Trophoblast cell (in vitro differentiated cells and primary cell): ENCODE data around the gene SH2B3.
A peak's percentile ranks its signal among the peaks of the same experiment; 100 is the strongest.

Experiments used
- DNase-seq, 2 donors: peaks; one replicate each; pipeline ENCODE4 v3.0.0-alpha.2; 2016
- H2AFZ ChIP-seq: 2 replicates; pipeline ENCODE4 v1.6.1; 2013; ENCODE audit warnings: low read length, moderate library complexity, mild to moderate bottlenecking; ENCODE audit not compliant: insufficient read depth, poor library complexity
- H2AK5ac ChIP-seq: 2 replicates; pipeline ENCODE4 v1.6.1; 2013; ENCODE audit warnings: mild to moderate bottlenecking, low read length
- H2BK120ac ChIP-seq: 2 replicates; pipeline ENCODE4 v1.6.1; 2013; ENCODE audit warnings: low read length, mild to moderate bottlenecking, moderate library complexity; ENCODE audit not compliant: insufficient read depth, poor library complexity
- H2BK12ac ChIP-seq: 2 replicates; pipeline ENCODE4 v1.6.1; 2013; ENCODE audit warnings: mild to moderate bottlenecking, low read length, moderate library complexity
- H2BK5ac ChIP-seq: 2 replicates; pipeline ENCODE4 v1.6.1; 2013; ENCODE audit warnings: low read length, low read depth, moderate library complexity, mild to moderate bottlenecking; ENCODE audit not compliant: poor library complexity
- H3K14ac ChIP-seq: 2 replicates; pipeline ENCODE4 v1.6.1; 2013; ENCODE audit warnings: mild to moderate bottlenecking, low read length
- H3K18ac ChIP-seq: 2 replicates; pipeline ENCODE4 v1.6.1; 2013; ENCODE audit warnings: mild to moderate bottlenecking, low read length
- H3K23ac ChIP-seq: 2 replicates; pipeline ENCODE4 v1.6.1; 2013; ENCODE audit warnings: low read length
- H3K27ac ChIP-seq: 2 replicates; pipeline ENCODE4 v1.5.1; 2013; ENCODE audit warnings: low read depth, mild to moderate bottlenecking, inconsistent platforms, low read length, moderate library complexity
- H3K27me3 ChIP-seq: 2 replicates; pipeline ENCODE4 v1.6.1; 2013; ENCODE audit warnings: inconsistent platforms, mild to moderate bottlenecking, low read length, moderate library complexity; ENCODE audit not compliant: insufficient read depth
- H3K36me3 ChIP-seq, 2 experiments: 1 replicate in 1 of 2; 2 replicates in 1 of 2; pipeline ENCODE4 v1.6.1; 2013; ENCODE audit warnings: low read length in 2 of 2, mild to moderate bottlenecking in 2 of 2, moderate library complexity in 1 of 2; ENCODE audit not compliant: insufficient read depth in 2 of 2, control insufficient read depth in 1 of 2
- H3K4ac ChIP-seq: 2 replicates; pipeline ENCODE4 v1.6.1; 2013; ENCODE audit warnings: low read depth, mild to moderate bottlenecking, low read length, moderate library complexity
- H3K4me1 ChIP-seq, 2 experiments: 1 replicate in 1 of 2; 2 replicates in 1 of 2; pipeline ENCODE4 v1.6.1; 2013; ENCODE audit warnings: low read length in 2 of 2, mild to moderate bottlenecking in 2 of 2, moderate library complexity in 1 of 2; ENCODE audit not compliant: insufficient read depth in 2 of 2, control insufficient read depth in 1 of 2
- H3K4me2 ChIP-seq: 2 replicates; pipeline ENCODE4 v1.6.1; 2013; ENCODE audit warnings: inconsistent platforms, mild to moderate bottlenecking, low read length, moderate library complexity
- H3K4me3 ChIP-seq: 2 replicates; pipeline ENCODE4 v1.5.1; 2013; ENCODE audit warnings: mild to moderate bottlenecking, low read depth, low read length, inconsistent platforms
- H3K79me1 ChIP-seq: one replicate; pipeline ENCODE4 v1.6.1; 2013; ENCODE audit warnings: low read length
- H3K79me2 ChIP-seq: 2 replicates; pipeline ENCODE4 v1.6.1; 2013; ENCODE audit warnings: low read length, mild to moderate bottlenecking; ENCODE audit not compliant: control insufficient read depth, insufficient read depth, poor library complexity
- H3K9ac ChIP-seq: 2 replicates; pipeline ENCODE4 v1.6.1; 2013; ENCODE audit warnings: mild to moderate bottlenecking, low read length
- H3K9me3 ChIP-seq: 2 replicates; pipeline ENCODE4 v1.6.1; 2013; ENCODE audit warnings: low read depth, mild to moderate bottlenecking, control low read depth, inconsistent platforms, low read length; ENCODE audit not compliant: insufficient read depth
- H4K12ac ChIP-seq: 2 replicates; pipeline ENCODE4 v1.6.1; 2013; ENCODE audit warnings: low read depth, mild to moderate bottlenecking, low read length, moderate library complexity
- H4K8ac ChIP-seq: 2 replicates; pipeline ENCODE4 v1.6.1; 2013; ENCODE audit warnings: low read depth, mild to moderate bottlenecking, low read length, moderate library complexity
- H4K91ac ChIP-seq: one replicate; pipeline ENCODE4 v1.6.1; 2013; ENCODE audit warnings: low read depth, mild to moderate bottlenecking, low read length, moderate library complexity
- WGBS: extraction: QIAGEN DNeasy Blood & Tissue Kit; methylation state at CpG from one replicate; pipeline ENCODE4 v1.1.7; 2013; ENCODE audit warnings: missing lambda C conversion rate; ENCODE audit not compliant: insufficient read length, insufficient coverage; ENCODE audit errors: extremely low coverage; 5-methylcytosine and 5-hydroxymethylcytosine counted together

The SH2B3 gene

DNA sequence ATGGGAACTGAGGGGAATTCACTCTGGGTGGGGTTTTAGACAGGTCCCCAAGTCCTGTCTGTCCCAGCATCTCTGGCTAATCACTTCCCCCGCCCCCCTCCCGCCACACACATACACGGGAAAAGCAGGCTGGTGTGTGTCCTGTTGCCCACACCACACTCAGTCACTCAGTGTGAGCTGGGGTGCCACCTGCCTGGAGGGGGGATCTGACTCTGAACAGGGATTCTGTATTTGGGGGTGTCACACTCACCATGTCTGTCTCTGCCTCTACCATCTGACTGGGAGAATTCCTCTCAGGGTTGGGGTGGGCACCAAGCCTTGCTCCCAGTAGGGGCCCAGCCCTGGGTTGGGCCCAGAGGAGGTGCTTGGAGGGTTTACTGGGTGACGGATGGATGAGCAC, 31.1 kb downstream of the SH2B3 start:
- Histone ChIP-seq H2BK5ac (no peak overlapping the region), H3K4ac (no peak overlapping the region), H4K8ac (no peak overlapping the region), H2BK12ac (no peak overlapping the region), H3K79me1 (no peaks in the 10 kb centered on the region), H4K12ac (no peak overlapping the region), H3K27me3 (no peaks in the 10 kb centered on the region), H3K4me3 (no peak overlapping the region), H3K27ac (no peak overlapping the region), H3K23ac (no peak overlapping the region), H3K79me2 (no peaks in the 10 kb centered on the region), H2AFZ (no peak overlapping the region), H3K4me2 (no peak overlapping the region), H3K4me1 (no peaks in the 10 kb centered on the region), H2AK5ac (no peak overlapping the region), H3K18ac (no peak overlapping the region), H4K91ac (no peak overlapping the region), H2BK120ac (no peak overlapping the region), H3K9me3 (peaks cover 3% of the 10 kb centered on the region), H3K14ac (no peak overlapping the region), H3K36me3 (no peaks in the 10 kb centered on the region), H3K9ac (no peak overlapping the region)
- no peak for DNase-seq
- WGBS: no CpG with 5 or more reads among the region's 4 CpGs

DNA sequence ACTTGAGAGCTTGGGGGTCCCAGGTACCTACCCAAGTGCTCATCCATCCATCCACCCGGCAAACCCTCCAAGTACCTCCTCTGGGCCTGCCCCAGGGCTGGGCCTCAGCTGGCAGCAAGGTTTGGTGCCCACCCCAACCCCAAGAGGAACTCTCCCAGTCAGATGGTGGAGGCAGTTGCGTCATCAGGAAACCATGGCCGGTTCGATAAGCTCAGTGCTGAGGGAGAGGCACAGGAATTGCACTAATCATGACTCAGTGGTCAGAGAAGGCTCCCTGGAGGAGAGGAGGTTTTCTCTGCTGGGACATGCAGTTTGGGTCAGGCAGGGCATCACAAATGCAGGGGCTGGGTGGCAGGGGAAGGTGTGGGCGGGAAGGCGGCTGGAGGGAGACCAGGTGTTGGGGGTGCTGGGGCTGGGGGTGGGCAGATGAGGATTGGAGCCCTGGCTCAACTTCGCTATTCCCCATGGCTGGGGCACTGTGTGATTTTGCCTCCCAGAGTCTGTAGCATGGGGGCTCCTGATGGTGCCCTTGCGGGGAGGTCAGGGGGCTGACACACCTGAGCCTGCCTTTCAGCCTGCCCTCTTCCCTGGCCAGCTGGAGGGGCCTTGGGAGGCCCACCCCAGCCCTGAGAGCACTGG, 32.2 kb downstream of the SH2B3 start:
- Histone ChIP-seq H3K27ac (no peak overlapping the region), H3K36me3 (peaks cover 0 to 8% of the 10 kb centered on the region in 2 experiments), H2AFZ (no peak overlapping the region), H3K18ac (no peak overlapping the region), H3K23ac (no peak overlapping the region), H3K9ac (no peak overlapping the region), H4K12ac (no peak overlapping the region), H3K14ac (no peak overlapping the region), H3K4ac (no peak overlapping the region), H4K91ac (no peak overlapping the region), H3K9me3 (peaks cover 3% of the 10 kb centered on the region), H2BK12ac (no peak overlapping the region), H3K79me2 (no peaks in the 10 kb centered on the region), H2BK5ac (no peak overlapping the region), H3K4me3 (no peak overlapping the region), H3K4me2 (no peak overlapping the region), H2BK120ac (no peak overlapping the region), H2AK5ac (no peak overlapping the region), H3K27me3 (no peaks in the 10 kb centered on the region), H4K8ac (no peak overlapping the region), H3K4me1 (peaks cover 7 to 8% of the 10 kb centered on the region in 2 experiments), H3K79me1 (peaks cover 5% of the 10 kb centered on the region)
- peak in 1 of 2 donors; percentile 48 for DNase-seq
- no CpG with 5 or more reads among the region's 8 CpGs for WGBS

DNA sequence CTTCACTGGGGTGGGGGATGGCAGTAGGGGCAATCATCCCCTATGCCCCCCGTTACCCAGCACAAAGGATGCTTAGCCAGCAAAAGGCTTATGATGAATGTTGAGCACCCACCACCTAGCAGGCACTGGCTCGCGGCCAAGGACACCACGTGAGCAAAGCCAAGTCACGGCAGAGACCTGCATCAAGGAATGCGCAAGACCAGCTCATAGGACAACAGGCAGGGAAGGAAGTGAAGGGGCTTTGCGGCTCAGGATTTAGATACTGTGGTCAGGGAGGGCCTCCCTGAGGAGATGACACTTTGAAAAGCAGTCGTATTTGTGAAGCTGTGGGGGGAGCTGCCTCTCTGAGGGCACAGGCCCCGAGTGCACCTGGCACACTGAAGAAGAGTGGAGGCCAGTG, 32.8 kb downstream of the SH2B3 start:
- H4K12ac ChIP-seq: no peak overlapping the region
- peaks cover 6% of the 10 kb centered on the region for H3K79me1 ChIP-seq
- no peak overlapping the region for H3K4me3 ChIP-seq
- no peak overlapping the region for H2AFZ ChIP-seq
- peaks cover 0 to 13% of the 10 kb centered on the region in 2 experiments for H3K36me3 ChIP-seq
- no peak overlapping the region for H2BK5ac ChIP-seq
- no peak overlapping the region for H4K8ac ChIP-seq
- no peak overlapping the region for H4K91ac ChIP-seq
- no peak overlapping the region for H2BK120ac ChIP-seq
- no peak overlapping the region for H3K23ac ChIP-seq
- DNase-seq: peak in 1 of 2 donors; percentile 39
- H2AK5ac ChIP-seq: no peak overlapping the region
- no peaks in the 10 kb centered on the region for H3K79me2 ChIP-seq
- no peak overlapping the region for H3K4me2 ChIP-seq
- peaks cover 3% of the 10 kb centered on the region for H3K9me3 ChIP-seq
- no peaks in the 10 kb centered on the region for H3K27me3 ChIP-seq
- H3K27ac ChIP-seq: no peak overlapping the region
- no peak overlapping the region for H3K9ac ChIP-seq
- H3K14ac ChIP-seq: no peak overlapping the region
- H3K4me1 ChIP-seq: peaks cover 8 to 11% of the 10 kb centered on the region in 2 experiments
- H3K18ac ChIP-seq: no peak overlapping the region
- no peak overlapping the region for H3K4ac ChIP-seq
- H2BK12ac ChIP-seq: no peak overlapping the region
- WGBS: no CpG with 5 or more reads among the region's 9 CpGs

DNA sequence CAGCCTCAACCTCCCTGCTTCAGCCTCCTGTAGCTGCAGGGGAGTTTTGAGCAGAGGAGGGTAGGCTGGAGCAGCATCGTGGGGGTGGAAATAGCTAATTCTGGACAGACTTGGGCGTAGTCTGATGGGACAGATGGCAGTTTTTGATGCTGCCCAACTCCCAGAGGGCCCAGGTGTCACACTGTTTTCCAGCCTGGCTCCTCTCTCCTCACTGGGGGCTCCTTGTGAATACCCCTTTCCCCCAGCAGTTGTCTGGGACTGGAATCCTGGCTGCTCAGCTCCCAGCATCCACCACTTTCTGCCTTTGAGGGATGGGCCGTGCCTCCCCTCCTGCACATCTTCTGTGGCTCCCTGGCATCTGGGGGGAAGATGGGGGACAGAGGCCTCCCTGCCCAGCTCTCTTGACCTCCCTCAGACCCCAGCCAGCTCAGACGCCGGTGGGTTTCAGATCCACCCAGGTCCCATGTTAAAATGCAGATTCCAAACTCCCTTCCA, 34.0 kb downstream of the SH2B3 start:
- DNase-seq: no peak
- Histone ChIP-seq H3K9me3 (peaks cover 3% of the 10 kb centered on the region), H3K4me3 (no peak overlapping the region), H3K9ac (no peak overlapping the region), H3K18ac (no peak overlapping the region), H3K4me2 (no peak overlapping the region), H3K27ac (no peak overlapping the region), H3K4me1 (peaks cover 13 to 17% of the 10 kb centered on the region in 2 experiments), H4K91ac (no peak overlapping the region), H4K8ac (no peak overlapping the region), H3K4ac (no peak overlapping the region), H2BK12ac (no peak overlapping the region), H2AK5ac (no peak overlapping the region), H4K12ac (no peak overlapping the region), H3K79me1 (peaks cover 6% of the 10 kb centered on the region), H2BK5ac (no peak overlapping the region), H3K14ac (no peak overlapping the region), H3K36me3 (peaks cover 3 to 19% of the 10 kb centered on the region in 2 experiments), H2AFZ (no peak overlapping the region), H3K79me2 (no peaks in the 10 kb centered on the region), H3K27me3 (no peaks in the 10 kb centered on the region), H2BK120ac (no peak overlapping the region), H3K23ac (no peak overlapping the region)
- WGBS: no CpG with 5 or more reads among the region's 5 CpGs
